Activated CD8-positive, alpha-beta memory T cell treated with anti-CD3 and anti-CD28 coated beads for 24 hours (primary cell): ENCODE measurements around the gene IL17RA.

Experiments
- DNase-seq: peaks from one replicate; pipeline ENCODE4 v3.0.0-alpha.2; 2020

Gene IL17RA

GRCh38 chr22:17158176-17158567 is 73.4 kb downstream of the IL17RA start:
- no peak for DNase-seq

- DNase-seq = peak; percentile 94
These were observed 74.0 kb downstream of the IL17RA start, which contains the start of gene HDHD5 for GRCh38 chr22:17158568-17159503. HDHD5 (minus strand) TSS chr22:17159277; CDS start chr22:17159251, 26 bp downstream.

- DNase-seq = no peak
These were observed 74.7 kb downstream of the IL17RA start for GRCh38 chr22:17159504-17159951.

- no peak for DNase-seq
These were observed 77.2 kb downstream of the IL17RA start for GRCh38 chr22:17161991-17162390.

- DNase-seq = no peak
These were observed 77.9 kb downstream of the IL17RA start for GRCh38 chr22:17162731-17163130.

- no peak for DNase-seq
These were observed 79.7 kb downstream of the IL17RA start for GRCh38 chr22:17164392-17165024.
